Measurements from ENCODE around the gene LIMS3. TPM values are rescaled to one million over a fixed set of nuclear protein-coding genes. Genes with fewer than 3 reads are reported as not detected.
"Not testable (repeated sequence)": the region's sequence is repeated elsewhere in the genome, so short reads cannot be mapped to it uniquely, and the experiment has no call there.

The LIMS3 gene
- total and polyA plus RNA-seq, 2 of the 8 experiments (the other 6 are each of a cell fraction or from before 2014, with no cell fraction given) = 2.7 TPM; not detected in 1

GRCh38 chr2:109871129-109871751 is 27.2 kb upstream of the LIMS3 start:
- H3K4me2 ChIP-seq (ENCODE audit: insufficient read depth in 1 of 2, low read depth in 2 of 2, low read length in 2 of 2); FAIRE-seq; H2BK120ac ChIP-seq (replicated peaks; ENCODE audit: low read depth, low read length); H3K18ac ChIP-seq (ENCODE audit: extremely low read depth, low read length); H3K9me3 ChIP-seq (ENCODE audit: insufficient read depth in 2 of 2, low read depth in 1 of 2, low read length in 1 of 2); H2AFZ ChIP-seq (ENCODE audit: low read length); H2BK15ac ChIP-seq (ENCODE audit: low read length); H4K8ac ChIP-seq (ENCODE audit: extremely low read depth, insufficient read depth, low read length); H3K27me3 ChIP-seq (replicated peaks in 1 of 4; ENCODE audit: control insufficient read depth in 3 of 4, extremely low read depth in 1 of 4, insufficient read depth in 3 of 4, low read length in 3 of 4); H3K4me3 ChIP-seq (ENCODE audit: extremely low read depth in 1 of 4, insufficient read depth in 2 of 4, low read depth in 3 of 4, low read length in 4 of 4); POLR2A ChIA-PET (ENCODE audit: partially characterized antibody); H3K4me1 ChIP-seq (replicated peaks in 1 of 4; ENCODE audit: control insufficient read depth in 3 of 4, insufficient read depth in 4 of 4, low read length in 3 of 4); H2BK20ac ChIP-seq (ENCODE audit: low read length); H3K9ac ChIP-seq (replicated peaks in 1 of 4; ENCODE audit: extremely low read depth in 1 of 4, low read depth in 3 of 4, low read length in 3 of 4); H4K5ac ChIP-seq (ENCODE audit: insufficient read length, low read depth, low read length); H2BK5ac ChIP-seq (ENCODE audit: low read depth, low read length); H3K4ac ChIP-seq (replicated peaks; ENCODE audit: insufficient read length, low read depth, low read length); H3K36me3 ChIP-seq (ENCODE audit: control insufficient read depth in 2 of 4, insufficient read depth in 4 of 4, low read length in 3 of 4); H2BK12ac ChIP-seq (ENCODE audit: low read depth, low read length); H4K20me1 ChIP-seq (replicated peaks in 1 of 2; ENCODE audit: control insufficient read depth in 1 of 2, insufficient read depth in 2 of 2, low read length in 2 of 2); H3K56ac ChIP-seq (replicated peaks; ENCODE audit: insufficient read length, low read depth, low read length); H4K91ac ChIP-seq (replicated peaks; ENCODE audit: insufficient read length, low read length); DNase-seq (ENCODE audit: low read depth in 1 of 2, low spot score in 2 of 2); H3K23ac ChIP-seq (ENCODE audit: insufficient read length); H3K23me2 ChIP-seq (ENCODE audit: low read depth, low read length); H3K27ac ChIP-seq (ENCODE audit: low read depth, low read length); H3K79me1 ChIP-seq (ENCODE audit: low read depth, low read length); H2AK5ac ChIP-seq (ENCODE audit: low read depth, low read length); CTCF ChIA-PET (ENCODE audit: partially characterized antibody); H3K79me2 ChIP-seq (ENCODE audit: control insufficient read depth in 1 of 2, insufficient read depth in 2 of 2, low read length in 2 of 2); H3K14ac ChIP-seq (ENCODE audit: insufficient read length): not testable (repeated sequence)
- no CpG with 5 or more reads among the region's 8 CpGs for WGBS, 2 experiments (ENCODE audit: extremely low coverage in 1 of 2, insufficient coverage in 1 of 2, insufficient read length in 1 of 2, insufficient replicate concordance in 2 of 2, low coverage in 1 of 2, low lambda C conversion rate in 2 of 2, missing lambda C conversion rate in 1 of 2)

DNA sequence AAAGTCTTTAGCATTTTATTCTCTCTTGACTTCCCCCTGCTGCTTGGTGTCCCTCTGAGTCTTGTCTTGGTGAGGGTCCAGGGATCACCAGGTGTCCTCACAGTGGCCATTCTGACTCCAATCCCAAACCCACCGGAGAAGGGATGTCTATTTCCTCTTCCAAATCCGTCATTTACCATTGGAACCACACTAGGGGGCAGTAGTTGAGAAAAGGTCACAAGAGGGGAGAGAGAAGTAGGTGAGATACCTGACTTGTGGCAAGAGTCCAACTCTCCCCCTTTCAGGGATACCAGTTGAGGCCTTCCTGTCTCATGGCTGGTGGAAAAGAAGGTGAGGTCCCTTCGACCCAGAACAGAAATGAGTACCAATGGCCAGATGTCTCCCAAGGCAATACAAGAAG is 21.9 kb upstream of the LIMS3 start:
- H3K27me3 ChIP-seq (replicated peaks in 1 of 4; ENCODE audit: control insufficient read depth in 3 of 4, extremely low read depth in 1 of 4, insufficient read depth in 3 of 4, low read length in 3 of 4); H4K91ac ChIP-seq (replicated peaks; ENCODE audit: insufficient read length, low read length); FAIRE-seq; H3K4me2 ChIP-seq (ENCODE audit: insufficient read depth in 1 of 2, low read depth in 2 of 2, low read length in 2 of 2); H3K4ac ChIP-seq (replicated peaks; ENCODE audit: insufficient read length, low read depth, low read length); H3K23ac ChIP-seq (ENCODE audit: insufficient read length); H3K9ac ChIP-seq (replicated peaks in 1 of 4; ENCODE audit: extremely low read depth in 1 of 4, low read depth in 3 of 4, low read length in 3 of 4); H2BK5ac ChIP-seq (ENCODE audit: low read depth, low read length); H3K79me1 ChIP-seq (ENCODE audit: low read depth, low read length); CTCF ChIA-PET (ENCODE audit: partially characterized antibody); H2BK120ac ChIP-seq (replicated peaks; ENCODE audit: low read depth, low read length); H3K4me3 ChIP-seq (ENCODE audit: extremely low read depth in 1 of 4, insufficient read depth in 2 of 4, low read depth in 3 of 4, low read length in 4 of 4); H3K56ac ChIP-seq (replicated peaks; ENCODE audit: insufficient read length, low read depth, low read length); H3K23me2 ChIP-seq (ENCODE audit: low read depth, low read length); H4K5ac ChIP-seq (ENCODE audit: insufficient read length, low read depth, low read length); H3K18ac ChIP-seq (ENCODE audit: extremely low read depth, low read length); H4K20me1 ChIP-seq (replicated peaks in 1 of 2; ENCODE audit: control insufficient read depth in 1 of 2, insufficient read depth in 2 of 2, low read length in 2 of 2); H3K36me3 ChIP-seq (ENCODE audit: control insufficient read depth in 2 of 4, insufficient read depth in 4 of 4, low read length in 3 of 4); H3K27ac ChIP-seq (ENCODE audit: low read depth, low read length); H2AFZ ChIP-seq (ENCODE audit: low read length); H2BK12ac ChIP-seq (ENCODE audit: low read depth, low read length); H3K9me3 ChIP-seq (ENCODE audit: insufficient read depth in 2 of 2, low read depth in 1 of 2, low read length in 1 of 2); POLR2A ChIA-PET (ENCODE audit: partially characterized antibody); DNase-seq (ENCODE audit: low read depth in 1 of 2, low spot score in 2 of 2); H2AK5ac ChIP-seq (ENCODE audit: low read depth, low read length); H3K14ac ChIP-seq (ENCODE audit: insufficient read length); H2BK20ac ChIP-seq (ENCODE audit: low read length); H3K79me2 ChIP-seq (ENCODE audit: control insufficient read depth in 1 of 2, insufficient read depth in 2 of 2, low read length in 2 of 2); H2BK15ac ChIP-seq (ENCODE audit: low read length); H3K4me1 ChIP-seq (replicated peaks in 1 of 4; ENCODE audit: control insufficient read depth in 3 of 4, insufficient read depth in 4 of 4, low read length in 3 of 4); H4K8ac ChIP-seq (ENCODE audit: extremely low read depth, insufficient read depth, low read length): not testable (repeated sequence)
- no CpG with 5 or more reads among the region's 3 CpGs for WGBS, 2 experiments (ENCODE audit: extremely low coverage in 1 of 2, insufficient coverage in 1 of 2, insufficient read length in 1 of 2, insufficient replicate concordance in 2 of 2, low coverage in 1 of 2, low lambda C conversion rate in 2 of 2, missing lambda C conversion rate in 1 of 2)

All from H1 (cell line).